ENCODE measurements around the gene SPATA31D1.

SPATA31D1 gene

GRCh38 chr9:82011133-82011532, 22.6 kb downstream of the SPATA31D1 start:
- no peaks in the 10 kb centered on the region for H3K9me3 ChIP-seq (replicated peaks; ENCODE audit: insufficient read depth, low read length)
- no peak overlapping the region for H3K27ac ChIP-seq (ENCODE audit: low read length)
- no peak overlapping the region for H3K9ac ChIP-seq (ENCODE audit: low read length)
- no peaks in the 10 kb centered on the region for H3K36me3 ChIP-seq (replicated peaks; ENCODE audit: insufficient read depth, low read length)
- no peaks in the 10 kb centered on the region for H3F3A ChIP-seq (ENCODE audit: insufficient read depth, low read length)
- H3K4me2 ChIP-seq (ENCODE audit: low read depth, low read length), result no peak overlapping the region
- no peak overlapping the region for H2AFZ ChIP-seq (ENCODE audit: low read length)
- TF ChIP-seq, protein P1, sequence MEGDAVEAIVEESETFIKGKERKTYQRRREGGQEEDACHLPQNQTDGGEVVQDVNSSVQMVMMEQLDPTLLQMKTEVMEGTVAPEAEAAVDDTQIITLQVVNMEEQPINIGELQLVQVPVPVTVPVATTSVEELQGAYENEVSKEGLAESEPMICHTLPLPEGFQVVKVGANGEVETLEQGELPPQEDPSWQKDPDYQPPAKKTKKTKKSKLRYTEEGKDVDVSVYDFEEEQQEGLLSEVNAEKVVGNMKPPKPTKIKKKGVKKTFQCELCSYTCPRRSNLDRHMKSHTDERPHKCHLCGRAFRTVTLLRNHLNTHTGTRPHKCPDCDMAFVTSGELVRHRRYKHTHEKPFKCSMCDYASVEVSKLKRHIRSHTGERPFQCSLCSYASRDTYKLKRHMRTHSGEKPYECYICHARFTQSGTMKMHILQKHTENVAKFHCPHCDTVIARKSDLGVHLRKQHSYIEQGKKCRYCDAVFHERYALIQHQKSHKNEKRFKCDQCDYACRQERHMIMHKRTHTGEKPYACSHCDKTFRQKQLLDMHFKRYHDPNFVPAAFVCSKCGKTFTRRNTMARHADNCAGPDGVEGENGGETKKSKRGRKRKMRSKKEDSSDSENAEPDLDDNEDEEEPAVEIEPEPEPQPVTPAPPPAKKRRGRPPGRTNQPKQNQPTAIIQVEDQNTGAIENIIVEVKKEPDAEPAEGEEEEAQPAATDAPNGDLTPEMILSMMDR (IDR thresholded peaks at IDR 0.05; ENCODE audit: low read length), result no peak
- TF ChIP-seq EZH2 (optimal IDR thresholded peaks at IDR 0.05; ENCODE audit: low read depth, low read length), result no peak
- TF ChIP-seq EZH2phosphoT487 (IDR thresholded peaks at IDR 0.05; ENCODE audit: low read length), result no peak
- H3K79me2 ChIP-seq (ENCODE audit: low read length), result no peaks in the 10 kb centered on the region
- no peaks in the 10 kb centered on the region for H4K20me1 ChIP-seq (ENCODE audit: insufficient read depth, low read length)
- H3K27me3 ChIP-seq (replicated peaks; ENCODE audit: insufficient read depth, low read length), result no peaks in the 10 kb centered on the region
- no peak for DNase-seq
- H3K4me3 ChIP-seq (ENCODE audit: low read length), result no peak overlapping the region
- H3K9me2 ChIP-seq (replicated peaks; ENCODE audit: insufficient read depth, low read length), result no peaks in the 10 kb centered on the region
- no peaks in the 10 kb centered on the region for H3K4me1 ChIP-seq (ENCODE audit: low read length)

DNA sequence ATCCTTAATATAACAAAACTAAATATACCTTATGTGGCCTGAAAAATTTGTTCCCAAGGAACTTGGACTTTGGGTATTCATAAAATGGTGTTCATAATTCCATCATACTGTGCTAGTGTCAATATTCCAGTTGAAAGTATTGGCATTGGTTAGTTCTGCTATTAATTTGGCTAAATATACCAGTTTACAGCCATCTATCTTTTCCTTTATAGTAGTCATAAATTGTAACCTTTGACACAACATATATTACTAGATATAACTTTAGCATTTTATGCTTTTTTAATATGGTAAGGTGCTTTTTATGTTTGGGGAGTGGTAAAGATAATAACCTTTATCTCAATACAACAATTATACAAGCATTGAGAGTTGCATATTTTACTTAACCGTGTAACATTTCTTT, 23.7 kb downstream of the SPATA31D1 start:
- Histone ChIP-seq H4K20me1 (ENCODE audit: insufficient read depth, low read length) (no peaks in the 10 kb centered on the region), H3K79me2 (ENCODE audit: low read length) (no peaks in the 10 kb centered on the region), H3K4me2 (ENCODE audit: low read depth, low read length) (no peak overlapping the region), H3K4me1 (ENCODE audit: low read length) (no peaks in the 10 kb centered on the region), H2AFZ (ENCODE audit: low read length) (no peak overlapping the region), H3F3A (ENCODE audit: insufficient read depth, low read length) (no peaks in the 10 kb centered on the region), H3K9me3 (replicated peaks; ENCODE audit: insufficient read depth, low read length) (no peaks in the 10 kb centered on the region), H3K27ac (ENCODE audit: low read length) (no peak overlapping the region), H3K36me3 (replicated peaks; ENCODE audit: insufficient read depth, low read length) (no peaks in the 10 kb centered on the region), H3K9me2 (replicated peaks; ENCODE audit: insufficient read depth, low read length) (no peaks in the 10 kb centered on the region), H3K9ac (ENCODE audit: low read length) (no peak overlapping the region), H3K4me3 (ENCODE audit: low read length) (no peak overlapping the region), H3K27me3 (replicated peaks; ENCODE audit: insufficient read depth, low read length) (no peaks in the 10 kb centered on the region)
- TF ChIP-seq, protein P1 (IDR thresholded peaks at IDR 0.05; ENCODE audit: low read length), result no peak
- TF ChIP-seq EZH2phosphoT487 (IDR thresholded peaks at IDR 0.05; ENCODE audit: low read length) (no peak), EZH2 (optimal IDR thresholded peaks at IDR 0.05; ENCODE audit: low read depth, low read length) (no peak)
- no peak for DNase-seq

DNA sequence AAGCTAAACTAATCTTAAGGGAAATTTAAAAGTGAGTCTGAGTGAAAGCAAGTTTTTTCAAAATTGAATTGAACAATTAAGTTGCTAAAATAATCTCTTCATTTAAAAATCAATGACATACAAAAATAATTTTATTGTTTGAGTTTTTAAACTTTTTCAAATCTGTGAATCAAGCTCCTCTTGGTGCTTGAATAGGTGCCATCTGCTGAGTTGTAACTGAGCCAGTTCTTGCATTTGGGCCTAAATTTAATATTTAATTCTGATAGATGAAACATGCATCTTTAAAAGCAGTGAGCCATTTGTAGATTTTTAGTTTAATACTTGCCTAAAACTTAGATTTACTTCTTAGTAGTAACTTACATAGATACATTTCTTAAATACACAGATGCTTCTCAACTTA, 31.8 kb downstream of the SPATA31D1 start:
- no peaks in the 10 kb centered on the region for H3K4me1 ChIP-seq (ENCODE audit: low read length)
- no peak overlapping the region for H3K9ac ChIP-seq (ENCODE audit: low read length)
- no peaks in the 10 kb centered on the region for H3K27me3 ChIP-seq (replicated peaks; ENCODE audit: insufficient read depth, low read length)
- H2AFZ ChIP-seq (ENCODE audit: low read length), result no peak overlapping the region
- no peaks in the 10 kb centered on the region for H3F3A ChIP-seq (ENCODE audit: insufficient read depth, low read length)
- no peak for TF ChIP-seq EZH2 (optimal IDR thresholded peaks at IDR 0.05; ENCODE audit: low read depth, low read length)
- H3K9me2 ChIP-seq (replicated peaks; ENCODE audit: insufficient read depth, low read length), result no peaks in the 10 kb centered on the region
- no peaks in the 10 kb centered on the region for H3K36me3 ChIP-seq (replicated peaks; ENCODE audit: insufficient read depth, low read length)
- H3K79me2 ChIP-seq (ENCODE audit: low read length), result no peaks in the 10 kb centered on the region
- H3K9me3 ChIP-seq (replicated peaks; ENCODE audit: insufficient read depth, low read length), result no peaks in the 10 kb centered on the region
- no peak overlapping the region for H3K4me2 ChIP-seq (ENCODE audit: low read depth, low read length)
- no peak for DNase-seq
- no peaks in the 10 kb centered on the region for H4K20me1 ChIP-seq (ENCODE audit: insufficient read depth, low read length)
- H3K27ac ChIP-seq (ENCODE audit: low read length), result no peak overlapping the region
- H3K4me3 ChIP-seq (ENCODE audit: low read length), result no peak overlapping the region

DNA sequence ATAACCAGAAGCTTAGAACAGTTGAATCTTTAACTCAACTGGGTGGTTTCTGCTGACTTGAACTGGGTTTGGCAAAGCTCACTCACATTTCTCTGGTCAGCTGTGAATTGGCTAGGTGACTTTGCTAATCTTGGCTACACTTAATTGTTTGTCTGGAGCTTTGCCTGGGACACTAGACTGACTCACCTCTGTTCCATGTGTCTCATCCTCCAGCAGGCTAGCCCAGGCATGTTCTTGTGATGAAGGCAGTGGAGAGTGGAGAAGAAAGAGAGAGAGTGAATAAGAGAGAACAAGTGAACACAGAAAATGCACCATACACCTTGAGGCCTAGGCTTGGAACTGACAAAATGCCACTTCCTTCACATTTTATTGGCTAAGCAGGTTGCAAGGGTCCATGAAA, 32.6 kb downstream of the SPATA31D1 start:
- no peak overlapping the region for H3K27ac ChIP-seq (ENCODE audit: low read length)
- no peaks in the 10 kb centered on the region for H3K9me2 ChIP-seq (replicated peaks; ENCODE audit: insufficient read depth, low read length)
- H3K27me3 ChIP-seq (replicated peaks; ENCODE audit: insufficient read depth, low read length), result no peaks in the 10 kb centered on the region

More for the DNA sequence above, 32.6 kb downstream of the SPATA31D1 start:
- Histone ChIP-seq H3K79me2 (ENCODE audit: low read length) (no peaks in the 10 kb centered on the region), H3K9me3 (replicated peaks; ENCODE audit: insufficient read depth, low read length) (no peaks in the 10 kb centered on the region), H3K4me3 (ENCODE audit: low read length) (no peak overlapping the region), H3K9ac (ENCODE audit: low read length) (no peak overlapping the region), H3F3A (ENCODE audit: insufficient read depth, low read length) (no peaks in the 10 kb centered on the region), H3K36me3 (replicated peaks; ENCODE audit: insufficient read depth, low read length) (no peaks in the 10 kb centered on the region), H2AFZ (ENCODE audit: low read length) (no peak overlapping the region), H4K20me1 (ENCODE audit: insufficient read depth, low read length) (no peaks in the 10 kb centered on the region), H3K4me2 (ENCODE audit: low read depth, low read length) (no peak overlapping the region), H3K4me1 (ENCODE audit: low read length) (no peaks in the 10 kb centered on the region)
- TF ChIP-seq EZH2phosphoT487 (IDR thresholded peaks at IDR 0.05; ENCODE audit: low read length), result no peak
- no peak for TF ChIP-seq EZH2 (optimal IDR thresholded peaks at IDR 0.05; ENCODE audit: low read depth, low read length)
- TF ChIP-seq, protein P1 (IDR thresholded peaks at IDR 0.05; ENCODE audit: low read length), result no peak
- DNase-seq, result no peak

Data from MM.1S (cell line).